RWPE2 (cell line): Measurements from ENCODE around the gene GAS7.
"Not testable (repeated sequence)": the region's sequence is repeated elsewhere in the genome, so short reads cannot be mapped to it uniquely, and the experiment has no call there.

ENCODE experiments used
- ATAC-seq: fragments of 200-7000 bp; cut with Tn5 transposase; 3 replicates; pipeline ENCODE4 v1.9.1; 2021; ENCODE audit warnings: low read depth
- DNase-seq: peaks from one replicate; pipeline ENCODE4 v3.0.0-alpha.2; 2020; ENCODE audit warnings: low spot score
- H3K27ac ChIP-seq: fragments of 450-650 bp; 2 replicates; pipeline ENCODE4 v1.5.1; 2017; ENCODE audit warnings: mild to moderate bottlenecking; ENCODE audit not compliant: poor library complexity, severe bottlenecking
- H3K27me3 ChIP-seq: fragments of 250-450 bp; sonication (Bioruptor Pico); 2 replicates; pipeline ENCODE4 v1.5.1; 2021; ENCODE audit warnings: mild to moderate bottlenecking, moderate library complexity; ENCODE audit not compliant: insufficient read depth, poor library complexity, severe bottlenecking
- H3K36me3 ChIP-seq: fragments of 250-450 bp; sonication (Bioruptor Pico); 2 replicates; pipeline ENCODE4 v1.5.1; 2020; ENCODE audit warnings: low read depth, mild to moderate bottlenecking, moderate library complexity
- H3K4me1 ChIP-seq: fragments of 250-450 bp; sonication (Bioruptor Pico); 2 replicates; pipeline ENCODE4 v1.5.1; 2021; ENCODE audit warnings: mild to moderate bottlenecking, moderate library complexity; ENCODE audit not compliant: insufficient read depth, poor library complexity, severe bottlenecking
- H3K4me3 ChIP-seq: fragments of 250-450 bp; sonication (Bioruptor Pico); 2 replicates; pipeline ENCODE4 v1.5.1; 2021; ENCODE audit warnings: mild to moderate bottlenecking, moderate library complexity; ENCODE audit not compliant: severe bottlenecking
- H3K9me3 ChIP-seq: fragments of 250-450 bp; sonication (Bioruptor Pico); 2 replicates; pipeline ENCODE4 v1.5.1; 2021; ENCODE audit warnings: mild to moderate bottlenecking, moderate library complexity; ENCODE audit not compliant: severe bottlenecking
- TF ChIP-seq, protein P1 (sequence below): fragments of 450-650 bp; IDR thresholded peaks from one replicate; pipeline ENCODE4 v1.5.1; 2017; ENCODE audit warnings: mild to moderate bottlenecking, moderate library complexity; ENCODE audit not compliant: poor library complexity, severe bottlenecking

GAS7 gene

GRCh38 chr17:10058921-10059683, 139.3 kb downstream of the GAS7 start:
- H3K4me1 ChIP-seq: no peaks in the 10 kb centered on the region
- ATAC-seq: no peak
- DNase-seq: no peak

DNA sequence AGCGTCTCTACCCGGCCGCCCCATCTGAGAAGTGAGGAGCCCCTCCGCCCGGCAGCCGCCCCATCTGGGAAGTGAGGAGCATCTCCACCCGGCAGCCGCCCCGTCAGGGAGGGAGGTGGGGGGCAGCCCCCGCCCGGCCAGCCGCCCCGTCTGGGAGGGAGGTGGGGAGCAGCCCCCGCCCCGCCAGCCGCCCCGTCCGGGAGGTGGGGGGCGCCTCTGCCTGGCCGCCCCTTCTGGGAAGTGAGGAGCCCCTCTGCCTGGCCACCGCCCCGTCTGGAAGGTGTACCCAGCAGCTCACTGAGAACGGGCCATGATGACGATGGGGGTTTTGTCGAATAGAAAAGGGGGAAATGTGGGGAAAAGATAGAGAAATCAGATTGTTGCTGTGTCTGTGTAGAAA, 140.9 kb downstream of the GAS7 start:
- ATAC-seq, H3K9me3 ChIP-seq, DNase-seq, H3K27ac ChIP-seq, H3K36me3 ChIP-seq, H3K4me1 ChIP-seq, H3K27me3 ChIP-seq, H3K4me3 ChIP-seq: not testable (repeated sequence)

More at GRCh38 chr17:10058921-10059683, 139.3 kb downstream of the GAS7 start:
- TF ChIP-seq, protein P1, sequence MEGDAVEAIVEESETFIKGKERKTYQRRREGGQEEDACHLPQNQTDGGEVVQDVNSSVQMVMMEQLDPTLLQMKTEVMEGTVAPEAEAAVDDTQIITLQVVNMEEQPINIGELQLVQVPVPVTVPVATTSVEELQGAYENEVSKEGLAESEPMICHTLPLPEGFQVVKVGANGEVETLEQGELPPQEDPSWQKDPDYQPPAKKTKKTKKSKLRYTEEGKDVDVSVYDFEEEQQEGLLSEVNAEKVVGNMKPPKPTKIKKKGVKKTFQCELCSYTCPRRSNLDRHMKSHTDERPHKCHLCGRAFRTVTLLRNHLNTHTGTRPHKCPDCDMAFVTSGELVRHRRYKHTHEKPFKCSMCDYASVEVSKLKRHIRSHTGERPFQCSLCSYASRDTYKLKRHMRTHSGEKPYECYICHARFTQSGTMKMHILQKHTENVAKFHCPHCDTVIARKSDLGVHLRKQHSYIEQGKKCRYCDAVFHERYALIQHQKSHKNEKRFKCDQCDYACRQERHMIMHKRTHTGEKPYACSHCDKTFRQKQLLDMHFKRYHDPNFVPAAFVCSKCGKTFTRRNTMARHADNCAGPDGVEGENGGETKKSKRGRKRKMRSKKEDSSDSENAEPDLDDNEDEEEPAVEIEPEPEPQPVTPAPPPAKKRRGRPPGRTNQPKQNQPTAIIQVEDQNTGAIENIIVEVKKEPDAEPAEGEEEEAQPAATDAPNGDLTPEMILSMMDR: no peak
- Histone ChIP-seq H3K9me3 (no peaks in the 10 kb centered on the region), H3K4me3 (no peak overlapping the region), H3K27me3 (no peaks in the 10 kb centered on the region), H3K27ac (no peak overlapping the region), H3K36me3 (no peaks in the 10 kb centered on the region)

DNA sequence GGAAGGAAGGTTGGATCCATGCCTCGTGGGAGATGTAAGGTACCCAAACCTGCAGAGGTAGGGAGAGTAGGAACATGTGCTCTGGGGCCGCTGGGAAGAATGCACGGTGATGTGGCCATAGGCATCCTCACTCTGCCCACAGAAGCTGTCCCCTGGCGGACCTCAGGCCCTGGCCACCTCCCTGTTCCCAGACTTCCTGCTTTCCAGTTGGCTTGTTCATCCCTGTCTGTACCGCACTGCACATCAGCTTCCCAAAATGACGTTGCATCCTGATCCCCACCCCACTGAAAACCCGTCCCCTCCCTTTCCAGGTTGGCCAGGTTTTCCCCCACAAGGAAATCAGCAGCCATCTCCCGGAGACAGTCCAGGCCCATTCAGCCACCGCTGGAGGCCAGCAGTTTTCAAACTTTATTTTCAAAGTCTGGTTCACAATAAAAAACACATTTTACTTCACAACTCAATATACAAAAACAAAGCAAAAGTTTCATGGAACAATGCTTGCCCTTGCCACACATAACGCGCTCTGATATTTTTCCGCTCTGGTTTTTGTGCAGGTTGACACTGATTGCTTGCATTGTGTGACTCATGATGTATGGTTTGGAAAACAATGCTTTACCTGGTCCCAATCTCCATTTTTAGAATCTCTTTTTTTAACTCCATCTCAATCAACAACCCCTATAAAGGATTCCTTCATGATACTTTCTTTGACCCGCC, 143.0 kb downstream of the GAS7 start:
- Histone ChIP-seq H3K27ac (no peak overlapping the region), H3K4me3 (no peak overlapping the region), H3K9me3 (no peaks in the 10 kb centered on the region), H3K4me1 (no peaks in the 10 kb centered on the region), H3K27me3 (no peaks in the 10 kb centered on the region), H3K36me3 (no peaks in the 10 kb centered on the region)
- no peak for DNase-seq
- TF ChIP-seq, protein P1: no peak
- ATAC-seq: no peak

GRCh38 chr17:10053782-10054540, 144.4 kb downstream of the GAS7 start:
- no peak for DNase-seq
- Histone ChIP-seq H3K27me3 (no peaks in the 10 kb centered on the region), H3K9me3 (no peaks in the 10 kb centered on the region), H3K4me1 (no peaks in the 10 kb centered on the region), H3K4me3 (no peak overlapping the region), H3K36me3 (no peaks in the 10 kb centered on the region), H3K27ac (no peak overlapping the region)
- TF ChIP-seq, protein P1: no peak
- ATAC-seq: no peak

DNA sequence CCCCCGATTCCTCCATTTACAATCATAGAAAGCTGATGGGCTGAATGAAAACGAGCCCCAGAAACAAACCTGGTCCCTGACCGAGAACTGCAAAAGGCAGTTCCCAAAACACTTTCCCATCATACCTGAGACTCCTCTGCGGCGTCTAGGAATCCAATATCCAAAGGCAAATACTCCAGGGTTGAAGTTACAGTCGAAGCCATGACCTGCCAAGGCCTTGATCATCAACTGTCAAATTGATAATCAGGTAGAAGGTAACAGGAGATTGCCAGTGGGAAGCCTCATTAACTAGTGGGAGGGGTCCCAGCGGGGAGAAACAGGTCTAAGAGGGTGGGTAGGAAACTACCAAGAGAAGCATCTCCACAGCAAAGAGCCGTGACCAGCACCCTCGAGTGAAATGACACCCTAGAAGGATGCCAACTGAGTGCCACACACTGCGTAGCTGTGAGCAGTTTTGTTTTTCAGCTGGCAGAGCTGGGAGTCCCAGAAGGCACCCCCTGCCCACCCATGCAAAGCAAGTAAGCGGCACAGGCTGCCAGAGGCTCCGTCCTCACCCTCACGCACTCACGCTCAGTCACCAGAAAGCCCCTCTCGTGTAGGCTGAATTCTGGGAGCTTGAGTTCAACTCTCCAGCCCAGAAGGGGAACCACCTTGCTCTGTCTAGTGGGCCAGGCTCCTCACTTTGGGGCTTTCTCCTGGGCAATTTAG, 146.1 kb downstream of the GAS7 start:
- TF ChIP-seq, protein P1: no peak
- no peak overlapping the region for H3K27ac ChIP-seq
- ATAC-seq (no peak), DNase-seq (no peak)
- no peaks in the 10 kb centered on the region for H3K36me3 ChIP-seq
- H3K27me3 ChIP-seq: no peaks in the 10 kb centered on the region
- H3K9me3 ChIP-seq: no peaks in the 10 kb centered on the region
- no peaks in the 10 kb centered on the region for H3K4me1 ChIP-seq
- H3K4me3 ChIP-seq: no peak overlapping the region
